ENCODE data around the gene CELA3A. TPM values are rescaled to one million over a fixed set of nuclear protein-coding genes. Genes with fewer than 3 reads are reported as not detected.

The CELA3A gene
- total and polyA plus RNA-seq, 4 donors = 0.06 to 0.23 TPM; not detected in 2

GRCh38 chr1:22024485-22025367, 23.3 kb downstream of the CELA3A start:
- Histone ChIP-seq H3K9ac (ENCODE audit: low read depth in 1 of 2, low read length in 2 of 2) (peak overlapping the region; percentile 58 to 67), H3K4me1 (ENCODE audit: control insufficient read depth in 4 of 4, insufficient read depth in 4 of 4, low read length in 3 of 4) (peaks cover 0 to 20% (median 7%) of the 10 kb centered on the region in 4 donors), H3K4me3 (ENCODE audit: low read depth in 1 of 3, low read length in 3 of 3) (peak overlapping the region; percentile 64 to 88 (median 82)), H3K27ac (ENCODE audit: low read depth in 1 of 2, low read length in 2 of 2) (peak overlapping the region; percentile 96 to 99), H3K36me3 (ENCODE audit: control insufficient read depth in 4 of 4, insufficient read depth in 3 of 4, low read depth in 1 of 4, low read length in 3 of 4) (no peaks in the 10 kb centered on the region), H3K9me3 (ENCODE audit: control insufficient read depth in 4 of 4, low read length in 3 of 4) (no peaks in the 10 kb centered on the region), H3K27me3 (ENCODE audit: control insufficient read depth in 4 of 4, insufficient read depth in 4 of 4, low read length in 3 of 4) (no peaks in the 10 kb centered on the region)
- TF ChIP-seq RXRA (IDR thresholded peaks at IDR 0.05) (peak in 1 of 2 donors; percentile 11), GABPA (IDR thresholded peaks at IDR 0.05 in 1 of 2, conservative IDR thresholded peaks at IDR 0.05 in 1 of 2) (no peak), FOXA1 (IDR thresholded peaks at IDR 0.05) (no peak)
- DNase-seq (ENCODE audit: low spot score) = peak; percentile 57
- 7% methylated on average over 33 of the region's 33 CpGs for WGBS

GRCh38 chr1:22025368-22026155, 24.1 kb downstream of the CELA3A start:
- Histone ChIP-seq H3K9ac (ENCODE audit: low read depth in 1 of 2, low read length in 2 of 2) (peak overlapping the region; percentile 81 to 99), H3K9me3 (ENCODE audit: control insufficient read depth in 4 of 4, low read length in 3 of 4) (no peaks in the 10 kb centered on the region), H3K4me3 (ENCODE audit: low read depth in 1 of 3, low read length in 3 of 3) (peak overlapping the region; percentile 82 to 99 (median 88)), H3K27me3 (ENCODE audit: control insufficient read depth in 4 of 4, insufficient read depth in 4 of 4, low read length in 3 of 4) (no peaks in the 10 kb centered on the region), H3K36me3 (ENCODE audit: control insufficient read depth in 4 of 4, insufficient read depth in 3 of 4, low read depth in 1 of 4, low read length in 3 of 4) (peaks cover 0 to 4% (median 2%) of the 10 kb centered on the region in 4 donors), H3K27ac (ENCODE audit: low read depth in 1 of 2, low read length in 2 of 2) (peak overlapping the region; percentile 96 to 99), H3K4me1 (ENCODE audit: control insufficient read depth in 4 of 4, insufficient read depth in 4 of 4, low read length in 3 of 4) (peaks cover 0 to 20% (median 7%) of the 10 kb centered on the region in 4 donors)
- peak; percentile 79 for DNase-seq (ENCODE audit: low spot score)
- TF ChIP-seq ZBTB33 (IDR thresholded peaks at IDR 0.05) (peak; percentile 67), RXRA (IDR thresholded peaks at IDR 0.05) (peak; percentile 13 to 25), FOXA1 (IDR thresholded peaks at IDR 0.05) (no peak), MAX (IDR thresholded peaks at IDR 0.05) (peak; percentile 23), JUND (IDR thresholded peaks at IDR 0.05) (peak; percentile 60 to 87), HNF4G (IDR thresholded peaks at IDR 0.05) (no peak), FOXA2 (IDR thresholded peaks at IDR 0.05) (no peak), SP1 (IDR thresholded peaks at IDR 0.05) (peak; percentile 47), RAD21 (IDR thresholded peaks at IDR 0.05) (no peak), HNF4A (conservative IDR thresholded peaks at IDR 0.05) (no peak), GABPA (IDR thresholded peaks at IDR 0.05 in 1 of 2, conservative IDR thresholded peaks at IDR 0.05 in 1 of 2) (peak; percentile 96 to 98), YY1 (IDR thresholded peaks at IDR 0.05) (peak; percentile 52), EGR1 (IDR thresholded peaks at IDR 0.05; ENCODE audit: low read depth in 2 of 2) (peak in 1 of 2 donors; percentile 36), TAF1 (conservative IDR thresholded peaks at IDR 0.05) (peak; percentile 20), NR2F2 (IDR thresholded peaks at IDR 0.05) (peak; percentile 59)
- TF ChIP-seq, protein P1, sequence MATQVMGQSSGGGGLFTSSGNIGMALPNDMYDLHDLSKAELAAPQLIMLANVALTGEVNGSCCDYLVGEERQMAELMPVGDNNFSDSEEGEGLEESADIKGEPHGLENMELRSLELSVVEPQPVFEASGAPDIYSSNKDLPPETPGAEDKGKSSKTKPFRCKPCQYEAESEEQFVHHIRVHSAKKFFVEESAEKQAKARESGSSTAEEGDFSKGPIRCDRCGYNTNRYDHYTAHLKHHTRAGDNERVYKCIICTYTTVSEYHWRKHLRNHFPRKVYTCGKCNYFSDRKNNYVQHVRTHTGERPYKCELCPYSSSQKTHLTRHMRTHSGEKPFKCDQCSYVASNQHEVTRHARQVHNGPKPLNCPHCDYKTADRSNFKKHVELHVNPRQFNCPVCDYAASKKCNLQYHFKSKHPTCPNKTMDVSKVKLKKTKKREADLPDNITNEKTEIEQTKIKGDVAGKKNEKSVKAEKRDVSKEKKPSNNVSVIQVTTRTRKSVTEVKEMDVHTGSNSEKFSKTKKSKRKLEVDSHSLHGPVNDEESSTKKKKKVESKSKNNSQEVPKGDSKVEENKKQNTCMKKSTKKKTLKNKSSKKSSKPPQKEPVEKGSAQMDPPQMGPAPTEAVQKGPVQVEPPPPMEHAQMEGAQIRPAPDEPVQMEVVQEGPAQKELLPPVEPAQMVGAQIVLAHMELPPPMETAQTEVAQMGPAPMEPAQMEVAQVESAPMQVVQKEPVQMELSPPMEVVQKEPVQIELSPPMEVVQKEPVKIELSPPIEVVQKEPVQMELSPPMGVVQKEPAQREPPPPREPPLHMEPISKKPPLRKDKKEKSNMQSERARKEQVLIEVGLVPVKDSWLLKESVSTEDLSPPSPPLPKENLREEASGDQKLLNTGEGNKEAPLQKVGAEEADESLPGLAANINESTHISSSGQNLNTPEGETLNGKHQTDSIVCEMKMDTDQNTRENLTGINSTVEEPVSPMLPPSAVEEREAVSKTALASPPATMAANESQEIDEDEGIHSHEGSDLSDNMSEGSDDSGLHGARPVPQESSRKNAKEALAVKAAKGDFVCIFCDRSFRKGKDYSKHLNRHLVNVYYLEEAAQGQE (IDR thresholded peaks at IDR 0.05) = peak; percentile 56
- TF ChIP-seq, protein P2, sequence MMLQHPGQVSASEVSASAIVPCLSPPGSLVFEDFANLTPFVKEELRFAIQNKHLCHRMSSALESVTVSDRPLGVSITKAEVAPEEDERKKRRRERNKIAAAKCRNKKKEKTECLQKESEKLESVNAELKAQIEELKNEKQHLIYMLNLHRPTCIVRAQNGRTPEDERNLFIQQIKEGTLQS (IDR thresholded peaks at IDR 0.05) = peak; percentile 75
- TF ChIP-seq, protein P3, sequence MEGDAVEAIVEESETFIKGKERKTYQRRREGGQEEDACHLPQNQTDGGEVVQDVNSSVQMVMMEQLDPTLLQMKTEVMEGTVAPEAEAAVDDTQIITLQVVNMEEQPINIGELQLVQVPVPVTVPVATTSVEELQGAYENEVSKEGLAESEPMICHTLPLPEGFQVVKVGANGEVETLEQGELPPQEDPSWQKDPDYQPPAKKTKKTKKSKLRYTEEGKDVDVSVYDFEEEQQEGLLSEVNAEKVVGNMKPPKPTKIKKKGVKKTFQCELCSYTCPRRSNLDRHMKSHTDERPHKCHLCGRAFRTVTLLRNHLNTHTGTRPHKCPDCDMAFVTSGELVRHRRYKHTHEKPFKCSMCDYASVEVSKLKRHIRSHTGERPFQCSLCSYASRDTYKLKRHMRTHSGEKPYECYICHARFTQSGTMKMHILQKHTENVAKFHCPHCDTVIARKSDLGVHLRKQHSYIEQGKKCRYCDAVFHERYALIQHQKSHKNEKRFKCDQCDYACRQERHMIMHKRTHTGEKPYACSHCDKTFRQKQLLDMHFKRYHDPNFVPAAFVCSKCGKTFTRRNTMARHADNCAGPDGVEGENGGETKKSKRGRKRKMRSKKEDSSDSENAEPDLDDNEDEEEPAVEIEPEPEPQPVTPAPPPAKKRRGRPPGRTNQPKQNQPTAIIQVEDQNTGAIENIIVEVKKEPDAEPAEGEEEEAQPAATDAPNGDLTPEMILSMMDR (IDR thresholded peaks at IDR 0.05; ENCODE audit: low read depth, low read length, missing input control) = no peak
- WGBS = under 1% methylated on average over 42 of the region's 42 CpGs

Data from liver (tissue), 9 donors.